NCI-H2029 treated with DMSO at 0.1 percent for 48 hours (cell line): Measurements from ENCODE around the gene CRTAC1.
A peak's percentile ranks its signal among the peaks of the same experiment; 100 is the strongest.

Experiments used
- DNase-seq: peaks from one replicate; lab custom pipeline; 2025; lab: John Stamatoyannopoulos, UW

The CRTAC1 gene

GRCh38 chr10:97924678-97925077 lies 105.7 kb downstream of the CRTAC1 start:
- DNase-seq, result no peak

- no peak for DNase-seq
These were observed 106.9 kb downstream of the CRTAC1 start for GRCh38 chr10:97923476-97923875.

- DNase-seq, result no peak
These were observed 107.4 kb downstream of the CRTAC1 start for GRCh38 chr10:97923057-97923456.

- no peak for DNase-seq
These were observed 108.2 kb downstream of the CRTAC1 start for GRCh38 chr10:97922022-97922758.

- no peak for DNase-seq
These were observed 108.8 kb downstream of the CRTAC1 start for GRCh38 chr10:97921581-97922021.

- DNase-seq, result no peak
These were observed 109.6 kb downstream of the CRTAC1 start for GRCh38 chr10:97920865-97921264.

- no peak for DNase-seq
These were observed 111.4 kb downstream of the CRTAC1 start for GRCh38 chr10:97919012-97919411.

GRCh38 chr10:97916586-97916985 lies 113.8 kb downstream of the CRTAC1 start:
- no peak for DNase-seq

GRCh38 chr10:97915346-97916131 lies 114.9 kb downstream of the CRTAC1 start:
- no peak for DNase-seq

GRCh38 chr10:97914837-97915211 lies 115.6 kb downstream of the CRTAC1 start:
- peak; percentile 25 for DNase-seq

GRCh38 chr10:97914171-97914836 lies 116.1 kb downstream of the CRTAC1 start:
- DNase-seq, result no peak

- DNase-seq, result no peak
These were observed 116.8 kb downstream of the CRTAC1 start for GRCh38 chr10:97913614-97914013.

GRCh38 chr10:97913193-97913592 lies 117.2 kb downstream of the CRTAC1 start:
- no peak for DNase-seq

- DNase-seq, result no peak
These were observed 119.2 kb downstream of the CRTAC1 start for GRCh38 chr10:97911217-97911616.

GRCh38 chr10:97910661-97911060 lies 119.8 kb downstream of the CRTAC1 start:
- DNase-seq, result no peak

- no peak for DNase-seq
These were observed 122.6 kb downstream of the CRTAC1 start for GRCh38 chr10:97907830-97908229.

- DNase-seq, result no peak
These were observed 123.2 kb downstream of the CRTAC1 start for GRCh38 chr10:97907211-97907610.

GRCh38 chr10:97905276-97905675 lies 125.1 kb downstream of the CRTAC1 start:
- no peak for DNase-seq

GRCh38 chr10:97904576-97904975 lies 125.8 kb downstream of the CRTAC1 start:
- no peak for DNase-seq

- DNase-seq, result no peak
These were observed 126.4 kb downstream of the CRTAC1 start for GRCh38 chr10:97904018-97904381.

- no peak for DNase-seq
These were observed 127.0 kb downstream of the CRTAC1 start for GRCh38 chr10:97903128-97904017.

GRCh38 chr10:97901381-97901780 lies 129.0 kb downstream of the CRTAC1 start:
- no peak for DNase-seq
